Stimulated activated CD4-positive, alpha-beta T cell treated with anti-CD3 and anti-CD28 coated beads, Interleukin-12 subunit alpha, Interleukin-12 subunit beta, amount 100 ng/mL, for 4 hours (primary cell): Measurements from ENCODE around the gene CNNM2.
"Not testable (repeated sequence)": the region's sequence is repeated elsewhere in the genome, so short reads cannot be mapped to it uniquely, and the experiment has no call there.

ENCODE experiments used
- DNase-seq: peaks from one replicate; pipeline ENCODE4 v3.0.0-alpha.2; 2020

CNNM2 gene

GRCh38 chr10:102927311-102928010, 9.4 kb downstream of the CNNM2 start:
- DNase-seq = no peak

GRCh38 chr10:102928442-102928841, 10.3 kb downstream of the CNNM2 start:
- DNase-seq = not testable (repeated sequence)

- no peak for DNase-seq
Observed at GRCh38 chr10:102930720-102931119, 12.6 kb downstream of the CNNM2 start.

GRCh38 chr10:102931643-102932042, 13.5 kb downstream of the CNNM2 start:
- no peak for DNase-seq

- DNase-seq = no peak
Observed at GRCh38 chr10:102935505-102935904, 17.4 kb downstream of the CNNM2 start.

GRCh38 chr10:102935939-102936605, 18.0 kb downstream of the CNNM2 start:
- no peak for DNase-seq

- DNase-seq = no peak
Observed at GRCh38 chr10:102941401-102941800, 23.3 kb downstream of the CNNM2 start.

- no peak for DNase-seq
Observed at GRCh38 chr10:102945449-102945848, 27.4 kb downstream of the CNNM2 start.

GRCh38 chr10:102945962-102946361, 27.9 kb downstream of the CNNM2 start:
- DNase-seq = no peak

GRCh38 chr10:102946992-102947391, 28.9 kb downstream of the CNNM2 start:
- no peak for DNase-seq

GRCh38 chr10:102948176-102948575, 30.1 kb downstream of the CNNM2 start:
- DNase-seq = no peak

GRCh38 chr10:102948786-102949185, 30.7 kb downstream of the CNNM2 start:
- no peak for DNase-seq

- no peak for DNase-seq
Observed at GRCh38 chr10:102949916-102950315, 31.8 kb downstream of the CNNM2 start.

- DNase-seq = no peak
Observed at GRCh38 chr10:102951316-102951715, 33.2 kb downstream of the CNNM2 start.

- no peak for DNase-seq
Observed at GRCh38 chr10:102959360-102959759, 41.3 kb downstream of the CNNM2 start.

GRCh38 chr10:102960157-102960556, 42.1 kb downstream of the CNNM2 start:
- DNase-seq = no peak

- no peak for DNase-seq
Observed at GRCh38 chr10:102962267-102962666, 44.2 kb downstream of the CNNM2 start.

- DNase-seq = no peak
Observed at GRCh38 chr10:102962951-102963755, 45.1 kb downstream of the CNNM2 start.

GRCh38 chr10:102963756-102964025, 45.6 kb downstream of the CNNM2 start:
- DNase-seq = no peak

GRCh38 chr10:102964064-102964463, 46.0 kb downstream of the CNNM2 start:
- not testable (repeated sequence) for DNase-seq

- DNase-seq = no peak
Observed at GRCh38 chr10:102964713-102965112, 46.6 kb downstream of the CNNM2 start.

GRCh38 chr10:102965311-102965851, 47.3 kb downstream of the CNNM2 start:
- no peak for DNase-seq

- no peak for DNase-seq
Observed at GRCh38 chr10:102967123-102967522, 49.0 kb downstream of the CNNM2 start.
